Esophagus muscularis mucosa (tissue), 4 donors: ENCODE data around the gene SAMD10.

Experiments used
- CTCF ChIP-seq, 3 experiments: fragments of 200-600 bp in 2 of 3; fragments of 450-650 bp in 1 of 3; sonication (generic) in 2 of 3; IDR thresholded peaks; one replicate each; pipeline ENCODE4 v1.5.1; 2017 to 2019; ENCODE audit warnings: antibody characterized with exemption in 3 of 3, mild to moderate bottlenecking in 2 of 3, moderate library complexity in 1 of 3
- EP300 ChIP-seq: sonication (generic); formaldehyde crosslinking; IDR thresholded peaks from one replicate; pipeline ENCODE4 v1.6.1; 2017; ENCODE audit warnings: antibody characterized with exemption
- POLR2A ChIP-seq: fragments of 450-650 bp; IDR thresholded peaks from one replicate; pipeline ENCODE4 v1.6.1; 2017; ENCODE audit warnings: antibody characterized with exemption, moderate library complexity, mild to moderate bottlenecking, low read depth

DNA sequence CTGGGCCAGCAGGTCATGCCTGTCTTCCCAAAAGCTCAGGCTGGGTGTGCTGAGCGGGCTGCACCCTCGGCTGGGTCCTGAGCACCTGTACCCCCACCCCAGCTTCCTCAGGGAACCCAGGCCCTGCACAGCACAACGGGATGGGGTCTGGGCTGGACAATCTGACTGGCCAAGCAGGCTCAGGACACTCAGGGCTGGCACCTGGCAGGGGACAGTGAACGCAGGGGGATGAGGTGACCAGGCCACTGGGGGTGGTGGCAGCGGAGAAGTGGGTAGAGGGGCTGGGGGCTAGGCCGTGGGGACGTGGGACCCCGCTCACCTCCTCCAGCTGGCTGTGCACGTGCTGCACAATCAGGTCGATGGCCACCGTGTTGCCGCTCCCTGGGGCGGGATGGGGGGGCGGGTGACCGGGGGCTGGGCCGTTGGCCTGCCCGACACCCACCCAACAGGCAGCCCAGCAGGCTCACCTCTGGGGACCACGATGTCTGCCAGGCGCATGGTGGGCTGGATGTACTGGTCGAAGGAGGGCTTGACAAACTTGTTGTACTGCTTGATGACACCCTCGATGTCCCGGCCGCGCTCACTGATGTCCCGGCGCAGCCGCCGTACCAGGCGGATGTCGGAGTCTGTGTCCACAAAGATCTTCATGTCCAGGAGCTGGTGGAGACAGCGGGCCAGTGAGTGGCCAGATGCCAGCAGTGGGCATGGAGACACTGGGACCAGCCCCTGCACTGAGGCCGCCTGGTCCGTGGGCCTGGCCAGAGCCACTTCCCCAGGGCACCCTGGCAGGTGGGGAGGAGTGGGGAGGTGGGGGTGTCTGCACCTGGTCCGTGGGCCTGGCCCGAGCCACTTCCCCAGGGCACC, 35.1 kb downstream of the SAMD10 start:
- TF ChIP-seq POLR2A: no peak
- no peak for TF ChIP-seq CTCF (IDR thresholded peaks at IDR 0.05)
- TF ChIP-seq EP300: no peak
